ENCODE measurements around the gene LSAMP. TPM values are rescaled to one million over a fixed set of nuclear protein-coding genes. Genes with fewer than 3 reads are reported as not detected.

LSAMP gene
- total and polyA plus RNA-seq, 2 donors (not counting 3 experiments of a cell fraction or from before 2014, with no cell fraction given), result not detected

GRCh38 chr3:116354382-116354781, 90.9 kb downstream of the LSAMP start:
- Histone ChIP-seq H3K4me3 (replicated peaks in 1 of 3; ENCODE audit: insufficient read depth in 1 of 3, low read depth in 1 of 3, low read length in 3 of 3) (no peak overlapping the region), H3K27me3 (ENCODE audit: control insufficient read depth in 2 of 2, insufficient read depth in 2 of 2, low read length in 2 of 2) (no peaks in the 10 kb centered on the region), H3K9ac (replicated peaks; ENCODE audit: extremely low read depth, insufficient read depth, low read length) (no peak overlapping the region), H3K9me3 (replicated peaks; ENCODE audit: control insufficient read depth, insufficient read depth, low read length) (peaks cover 2% of the 10 kb centered on the region), H3K79me2 (ENCODE audit: control insufficient read depth, insufficient read depth, low read length) (no peaks in the 10 kb centered on the region), H4K20me1 (replicated peaks; ENCODE audit: control insufficient read depth, extremely low read depth, insufficient read depth, low read length) (no peaks in the 10 kb centered on the region), H2AFZ (ENCODE audit: low read depth, low read length) (no peak overlapping the region), H3K4me1 (ENCODE audit: control insufficient read depth, extremely low read depth, insufficient read depth, low read length) (no peaks in the 10 kb centered on the region), H3K4me2 (ENCODE audit: insufficient read depth, low read length) (no peak overlapping the region), H3K27ac (ENCODE audit: insufficient read depth, low read depth, low read length) (no peak overlapping the region), H3K36me3 (ENCODE audit: control insufficient read depth in 2 of 2, extremely low read depth in 1 of 2, insufficient read depth in 2 of 2, low read length in 2 of 2) (no peaks in the 10 kb centered on the region), H3K9me1 (replicated peaks; ENCODE audit: control insufficient read depth, extremely low read depth, insufficient read depth, low read length) (no peaks in the 10 kb centered on the region)
- intact Hi-C loops (cut with micrococcal nuclease), result no loop called here
- DNase-seq (ENCODE audit: low read depth, low spot score) (no peak), FAIRE-seq (no peak)
- ChIA-PET CTCF (no interaction called here), POLR2A (no interaction called here)
- no TSS peak for BruUV-seq (replicated peaks)
- dilution Hi-C loops (cut with MboI; ENCODE audit: extremely low pct_ligation_motif_present, low sequenced_read_pairs), result no loop called here
- no peak for TF ChIP-seq GATA2 (IDR thresholded peaks at IDR 0.05; ENCODE audit: insufficient read depth, insufficient read length, low read depth, low read length)
- no peak for TF ChIP-seq JUN (IDR thresholded peaks at IDR 0.05; ENCODE audit: borderline replicate concordance, insufficient read depth, insufficient read length, low read depth)
- no peak for TF ChIP-seq EZH2 (IDR thresholded peaks at IDR 0.05; ENCODE audit: borderline replicate concordance, low read depth, low read length, severe bottlenecking)
- no peak for TF ChIP-seq POLR2A (IDR thresholded peaks at IDR 0.05; ENCODE audit: low read depth, low read length)
- TF ChIP-seq FOS (IDR thresholded peaks at IDR 0.05; ENCODE audit: borderline replicate concordance, insufficient read depth, low read length), result no peak
- TF ChIP-seq POLR2AphosphoS5 (IDR thresholded peaks at IDR 0.05; ENCODE audit: insufficient read depth, low read depth, low read length), result no peak
- no peak for TF ChIP-seq MYC (IDR thresholded peaks at IDR 0.05; ENCODE audit: low read depth, low read length)
- TF ChIP-seq CTCF (IDR thresholded peaks at IDR 0.05; ENCODE audit: extremely low read depth in 1 of 2, insufficient read depth in 1 of 2, low read depth in 1 of 2, low read length in 2 of 2), result no peak
